K562 (cell line): Measurements from ENCODE around the gene SCIN. TPM values are rescaled to one million over a fixed set of nuclear protein-coding genes. Genes with fewer than 3 reads are reported as not detected.

Experiments used
- ATAC-seq: fragments of 200-7000 bp; cut with Tn5 transposase; 3 replicates; pipeline ENCODE4 v1.9.1; 2020; ENCODE audit warnings: moderate library complexity
- BruUV-seq: library from RNA; stranded (reverse); fragments of 400-500 nt; replicated peaks from 2 replicates; lab custom pipeline; 2021; lab: Mats Ljungman, UMichigan
- CTCF ChIA-PET: fragments of 300-600 bp; formaldehyde crosslinking; extraction: SDS; loops from one replicate; lab custom pipeline; 2021; ENCODE audit warnings: low intra/inter-chr PET ratio; lab: Yijun Ruan, JAX
- POLR2A ChIA-PET: fragments of 300-600, 350-650 bp; sonication (Branson Sonifier 250); formaldehyde crosslinking; extraction: SDS; loops from one replicate; lab custom pipeline; 2021; ENCODE audit warnings: antibody characterized with exemption, inconsistent platforms; lab: Yijun Ruan, JAX
- DNase-seq, 4 experiments: peaks; one replicate each; pipeline versions ENCODE4 v3.0.0 to v3.0.0-alpha.2; 2011 to 2018; ENCODE audit warnings: low spot score in 3 of 4, mixed read lengths in 3 of 4; ENCODE audit errors: extremely low read depth in 1 of 4
- FAIRE-seq: peaks from 2 replicates; lab custom pipeline; 2011; peaks lifted over from hg19 to GRCh38; lab: Jason Lieb, UNC
- H2AFZ ChIP-seq: 2 replicates; pipeline ENCODE4 v1.6.0; 2011; ENCODE audit warnings: low read depth, low read length, control low read depth, inconsistent platforms
- H3K27ac ChIP-seq: fragments of 200-600 bp; 3 replicates; pipeline ENCODE4 v1.8.0; 2011; ENCODE audit warnings: low read depth, mild to moderate bottlenecking, control low read depth, inconsistent platforms, low read length, moderate library complexity, mixed read lengths; ENCODE audit errors: extremely low read depth
- H3K27me3 ChIP-seq, 2 experiments: fragments of 300-600 bp in 1 of 2; 2 replicates in 1 of 2; 3 replicates in 1 of 2; pipeline versions ENCODE4 v1.6.0 to v1.8.0; 2011; ENCODE audit warnings: inconsistent platforms in 2 of 2, low read length in 2 of 2, mild to moderate bottlenecking in 1 of 2, mixed read lengths in 1 of 2, moderate library complexity in 1 of 2; ENCODE audit not compliant: control insufficient read depth in 2 of 2, insufficient read depth in 2 of 2
- H3K36me3 ChIP-seq: fragments of 300-600 bp; 3 replicates; pipeline ENCODE4 v1.8.0; 2011; ENCODE audit warnings: mild to moderate bottlenecking, low read length, inconsistent platforms; ENCODE audit not compliant: control insufficient read depth, insufficient read depth
- H3K4me1 ChIP-seq, 2 experiments: fragments of 200-600 bp in 1 of 2; replicated peaks in 1 of 2; 2 replicates in 1 of 2; 3 replicates in 1 of 2; pipeline versions ENCODE4 v1.5.1 to v1.8.0; 2011; ENCODE audit warnings: inconsistent platforms in 2 of 2, low read length in 2 of 2, mild to moderate bottlenecking in 1 of 2, mixed read lengths in 1 of 2, moderate library complexity in 1 of 2; ENCODE audit not compliant: control insufficient read depth in 2 of 2, insufficient read depth in 2 of 2
- H3K4me2 ChIP-seq: 2 replicates; pipeline ENCODE4 v1.6.1; 2011; ENCODE audit warnings: low read length, control low read depth, inconsistent platforms, mixed read lengths; ENCODE audit not compliant: insufficient read depth
- H3K4me3 ChIP-seq: fragments of 200-600 bp; sonication (generic), shearing (Covaris generic); 2 replicates; pipeline ENCODE4 v1.5.1; 2016; ENCODE audit warnings: control low read depth, inconsistent platforms
- H3K79me2 ChIP-seq: fragments of 200-600 bp; 3 replicates; pipeline ENCODE4 v1.8.0; 2011; ENCODE audit warnings: low read length, inconsistent platforms; ENCODE audit not compliant: control insufficient read depth, insufficient read depth
- H3K9ac ChIP-seq, 2 experiments: 2 replicates each; pipeline versions ENCODE4 v1.6.0 to v1.6.1; 2011; ENCODE audit warnings: low read depth in 2 of 2, low read length in 2 of 2, control low read depth in 1 of 2, inconsistent platforms in 1 of 2, mild to moderate bottlenecking in 1 of 2, mixed read lengths in 1 of 2; ENCODE audit not compliant: insufficient read depth in 1 of 2
- H3K9me1 ChIP-seq: one replicate; pipeline ENCODE4 v1.6.0; 2011; ENCODE audit warnings: inconsistent platforms, mild to moderate bottlenecking, low read length, moderate library complexity; ENCODE audit not compliant: control insufficient read depth, insufficient read depth
- H3K9me3 ChIP-seq: replicated peaks from 2 replicates; pipeline ENCODE4 v1.5.1; 2011; ENCODE audit warnings: low read depth, low read length, inconsistent platforms; ENCODE audit not compliant: control insufficient read depth, insufficient read depth
- H4K20me1 ChIP-seq: replicated peaks from 2 replicates; pipeline ENCODE4 v1.6.1; 2011; ENCODE audit warnings: low read length, inconsistent platforms, mixed read lengths; ENCODE audit not compliant: control insufficient read depth, insufficient read depth
- CBFB ChIP-seq: sonication (generic); formaldehyde crosslinking; IDR thresholded peaks from 2 replicates; pipeline ENCODE4 v1.4.0; 2020; ENCODE audit warnings: mild to moderate bottlenecking, missing genetic modification reagents
- NFYB ChIP-seq: IDR thresholded peaks from 2 replicates; pipeline ENCODE4 v1.6.1; 2011; ENCODE audit warnings: mild to moderate bottlenecking, moderate library complexity; ENCODE audit not compliant: insufficient read length; ENCODE audit errors: extremely low read depth
- PURB ChIP-seq: sonication (generic); formaldehyde crosslinking; IDR thresholded peaks from 2 replicates; pipeline ENCODE4 v1.9.0; 2021; ENCODE audit warnings: low read depth, mild to moderate bottlenecking, missing genetic modification reagents
- SOX6 ChIP-seq: fragments of 450-650 bp; IDR thresholded peaks from 2 replicates; pipeline ENCODE4 v1.6.1; 2014; ENCODE audit warnings: mild to moderate bottlenecking
- ZBTB11 ChIP-seq, 3 experiments: fragments of 200-800 bp in 1 of 3; fragments of 250-450 bp in 1 of 3; fragments of 450-650 bp in 1 of 3; sonication (Bioruptor Pico) in 1 of 3; sonication (Bioruptor generic) in 1 of 3; formaldehyde crosslinking in 1 of 3; IDR thresholded peaks; 2 replicates each; pipeline versions ENCODE4 v1.6.1 to v1.8.0; 2016 to 2022; ENCODE audit warnings: mild to moderate bottlenecking in 2 of 3, missing genetic modification characterization in 2 of 3, missing compliant biosample characterization in 1 of 3, moderate library complexity in 1 of 3
- WGBS: fragments of 100-300 bp; shearing (Covaris generic); methylation state at CpG from one replicate; pipeline ENCODE4 v1.1.6; 2016; ENCODE audit warnings: low coverage, mixed read lengths; ENCODE audit not compliant: insufficient coverage; ENCODE audit errors: missing lambda C conversion rate; 5-methylcytosine and 5-hydroxymethylcytosine counted together
- in situ Hi-C: fragments of 300-500 bp; cut with MboI; formaldehyde crosslinking; loops from 4 replicates; pipeline ENCODE4 v1.15.0; 2018; ENCODE audit warnings: inconsistent platforms, mixed read lengths
- intact Hi-C: fragments of 100-400 bp; cut with micrococcal nuclease; formaldehyde crosslinking; loops from 2 replicates; pipeline ENCODE4 v1.14.2; 2022
- polyA plus RNA-seq, 8 experiments: library from polyadenylated mRNA; depleted of rRNA in 4 of 8; stranded (reverse) in 5 of 8; unstranded in 3 of 8; fragments of >200 nt; fragmentation: Nextera tagmentation in 2 of 8; fragmentation: Illumina TruSeq in 1 of 8; extraction: Ambion mirVana in 2 of 8; extraction: Trizol in 1 of 8; gene quantifications; 2 replicates each; pipeline versions ENCODE4 v1.2.1 to v1.2.3, GENCODE V29; 2011 to 2014; ENCODE audit warnings: inconsistent platforms in 1 of 8, missing spikeins in 1 of 8
- total RNA-seq, 7 experiments: library from RNA; depleted of rRNA in 6 of 7; stranded (reverse); fragments of >200 nt in 6 of 7; fragmentation: Illumina TruSeq in 2 of 7; extraction: Trizol in 2 of 7; gene quantifications; 2 replicates each; pipeline versions ENCODE4 v1.2.1 to v1.2.3, GENCODE V29; 2011 to 2021; ENCODE audit warnings: low replicate concordance in 1 of 7

Gene SCIN
- total and polyA plus RNA-seq, 9 of the 15 experiments (the other 6 are each of a cell fraction or from before 2014, with no cell fraction given), result 0.67 to 18.2 (median 10.6) TPM

- ChIA-PET CTCF (interaction anchor here (0.6 kb wide), 2 partner anchors 551 to 1874 kb away, joined by 3 to 4 read pairs; no protein-coding TSS in a partner anchor), POLR2A (no interaction called here)
- BruUV-seq, result no TSS peak
- no peak for ATAC-seq
- Histone ChIP-seq H3K4me2 (no peak overlapping the region), H3K9me3 (no peaks in the 10 kb centered on the region), H3K27ac (no peak overlapping the region), H4K20me1 (no peaks in the 10 kb centered on the region), H3K4me3 (no peak overlapping the region), H3K36me3 (peaks cover 2% of the 10 kb centered on the region; the same call in 1 of the 3 replicates), H2AFZ (no peak overlapping the region), H3K4me1 (peaks cover 0 to 7% of the 10 kb centered on the region in 2 experiments; a peak in 2 of 5 replicates), H3K79me2 (no peaks in the 10 kb centered on the region), H3K9ac (no peak overlapping the region), H3K9me1 (peaks cover 3% of the 10 kb centered on the region), H3K27me3 (no peaks in the 10 kb centered on the region)
- in situ Hi-C loops, result no loop called here
- TF ChIP-seq NFYB, result no peak
- TF ChIP-seq PURB (CRISPR knock-in tag), result no peak
- TF ChIP-seq CBFB, result no peak
- TF ChIP-seq ZBTB11 (CRISPR knock-in tag; IDR thresholded peaks at IDR 0.05), result no peak
- no peak for TF ChIP-seq SOX6
- DNase-seq, result no peak
- WGBS, result 79% methylated on average over 2 of the region's 2 CpGs
- intact Hi-C loops, result no loop called here
- no peak for FAIRE-seq
Measured at GRCh38 chr7:12650080-12650479, 79.6 kb downstream of the SCIN start.
